Left ventricle myocardium superior (tissue), 1 donor: ENCODE measurements around the gene EFHD1. TPM values are rescaled to one million over a fixed set of nuclear protein-coding genes. Genes with fewer than 3 reads are reported as not detected.

Experiments
- ATAC-seq: fragments of 200-7000 bp; cut with Tn5 transposase; one replicate; pipeline ENCODE4 v1.9.1; 2020; ENCODE audit warnings: mild to moderate bottlenecking, moderate library complexity
- DNase-seq: peaks from one replicate; pipeline ENCODE4 v3.0.0-alpha.2; 2020
- intact Hi-C: fragments of 100-400 bp; cut with micrococcal nuclease; formaldehyde crosslinking; loops from one replicate; pipeline ENCODE4 v1.11.0; 2022
- total RNA-seq: library from RNA; stranded (reverse); fragmentation: NEBNext Ultra II Directional; extraction: Animal tissue kit (Norgen Biotek cat#: 25700); gene quantifications from one replicate; pipeline ENCODE4 v1.2.1, GENCODE V29; 2021
- donor health status: DM: no; HTN: yes; CAD: no; lungs with severe emphysema.

Gene EFHD1
- total RNA-seq, 1 donor from 2014 or later: 21.7 TPM

DNA sequence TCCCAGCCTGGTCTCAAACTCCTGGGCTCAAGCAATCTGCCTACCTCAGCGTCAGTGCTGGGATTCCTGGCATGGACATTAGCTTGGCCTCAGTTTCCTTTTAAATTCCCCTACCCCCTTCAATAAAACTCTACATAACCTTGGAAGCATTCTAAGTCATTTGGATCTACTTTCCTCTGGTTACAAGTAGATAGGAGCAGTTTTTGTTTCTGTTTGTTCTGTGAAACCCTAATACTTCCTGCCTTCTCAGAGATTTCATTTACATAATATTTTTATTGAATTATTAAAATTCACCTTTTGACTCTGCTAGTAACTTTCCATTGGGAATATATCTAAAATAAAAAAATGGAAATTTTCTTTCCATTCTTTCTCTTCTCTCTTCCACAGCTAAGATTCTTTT, 89.6 kb downstream of the EFHD1 start:
- ATAC-seq (no peak), DNase-seq (no peak)
- intact Hi-C loops: no loop called here

DNA sequence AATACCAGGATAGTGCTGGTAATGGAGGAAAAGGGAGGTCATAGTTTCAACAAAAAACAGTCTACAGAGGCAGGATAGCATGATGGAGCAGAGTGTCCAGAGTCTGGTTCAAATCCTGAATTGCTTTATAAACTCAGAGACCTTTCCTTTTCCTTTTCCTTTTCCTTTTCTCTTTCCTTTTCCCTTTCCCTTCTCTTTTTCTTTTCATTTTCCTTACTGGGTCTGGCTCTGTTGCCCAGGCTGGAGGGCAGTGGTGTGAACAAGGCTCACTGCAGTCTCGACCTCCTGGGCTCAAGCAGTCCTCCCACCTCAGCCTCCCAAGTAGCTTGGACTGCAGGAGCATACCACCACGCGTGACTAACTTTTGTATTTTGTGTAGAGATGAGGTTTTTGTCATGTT, 95.4 kb downstream of the EFHD1 start:
- intact Hi-C loops: no loop called here
- no peak for ATAC-seq
- DNase-seq: no peak

DNA sequence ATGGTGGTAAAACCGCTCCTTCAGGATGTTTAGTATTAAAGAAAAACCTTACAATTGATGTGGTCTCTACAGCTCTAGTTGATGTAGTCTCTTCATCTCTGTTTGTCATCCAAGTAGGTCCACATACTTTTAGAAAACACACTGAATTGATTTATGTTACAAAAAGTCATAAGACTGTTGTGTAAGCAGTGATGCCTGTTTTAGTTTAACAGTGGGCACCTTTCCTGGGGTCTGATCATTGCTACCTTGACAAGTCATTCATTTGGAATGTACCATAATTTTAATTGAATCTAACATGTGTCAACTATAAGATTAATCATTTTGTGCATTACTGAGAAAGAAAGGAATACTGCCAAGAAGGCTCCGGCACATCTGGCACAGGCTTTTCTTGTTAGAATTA, 98.1 kb downstream of the EFHD1 start:
- intact Hi-C loops: no loop called here
- no peak for ATAC-seq

More for the DNA sequence above, 98.1 kb downstream of the EFHD1 start:
- no peak for DNase-seq

Other genes starting within 250 kb of the EFHD1 start
- not detected for gene ALPG, start 226.8 kb upstream of the EFHD1 start, total RNA-seq
- gene ALPI, start 177.5 kb upstream of the EFHD1 start, total RNA-seq: not detected
- 0.37 TPM for gene ECEL1, start 145.8 kb upstream of the EFHD1 start, total RNA-seq
- gene PRSS56, start 113.2 kb upstream of the EFHD1 start, total RNA-seq: 0.15 TPM
- gene CHRND, start 107.4 kb upstream of the EFHD1 start, total RNA-seq: not detected
- gene CHRNG, start 93.9 kb upstream of the EFHD1 start, total RNA-seq: not detected
- gene TIGD1, start 83.0 kb upstream of the EFHD1 start, total RNA-seq: 1.7 TPM
- 40.7 TPM for gene EIF4E2, start 82.9 kb upstream of the EFHD1 start, total RNA-seq
- 59.2 TPM for gene GIGYF2, start 63.7 kb downstream of the EFHD1 start, total RNA-seq
- not detected for gene KCNJ13, start 143.0 kb downstream of the EFHD1 start, total RNA-seq
- 1.3 TPM for gene SNORC, start 236.7 kb downstream of the EFHD1 start, total RNA-seq